Mesenchymal stem cell (in vitro differentiated cells and primary cell): ENCODE results near the gene RABGAP1L.
"Not testable (repeated sequence)": the region's sequence is repeated elsewhere in the genome, so short reads cannot be mapped to it uniquely, and the experiment has no call there.

Experiments used
- DNase-seq: peaks from one replicate; pipeline ENCODE4 v3.0.0-alpha.2; 2013
- H2AFZ ChIP-seq: one replicate; pipeline ENCODE4 v1.6.1; 2013; ENCODE audit warnings: low read depth, mild to moderate bottlenecking, control low read depth, inconsistent platforms, low read length, moderate library complexity
- H2AK5ac ChIP-seq: 2 replicates; pipeline ENCODE4 v1.6.1; 2013; ENCODE audit warnings: low read length, moderate library complexity, mild to moderate bottlenecking, inconsistent platforms; ENCODE audit not compliant: severe bottlenecking
- H2BK120ac ChIP-seq: one replicate; pipeline ENCODE4 v1.6.1; 2013; ENCODE audit warnings: low read depth, mild to moderate bottlenecking, inconsistent platforms, low read length, moderate library complexity
- H2BK12ac ChIP-seq, 2 experiments: one replicate each; pipeline ENCODE4 v1.6.1; 2013; ENCODE audit warnings: inconsistent platforms in 2 of 2, low read length in 2 of 2, mild to moderate bottlenecking in 2 of 2, moderate library complexity in 2 of 2, control low read depth in 1 of 2
- H2BK15ac ChIP-seq: one replicate; pipeline ENCODE4 v1.6.1; 2013; ENCODE audit warnings: mild to moderate bottlenecking, low read depth, inconsistent platforms; ENCODE audit not compliant: poor library complexity, severe bottlenecking
- H2BK5ac ChIP-seq: 2 replicates; pipeline ENCODE4 v1.6.1; 2013; ENCODE audit warnings: low read depth, mild to moderate bottlenecking, low read length, control low read depth, inconsistent platforms; ENCODE audit not compliant: poor library complexity, severe bottlenecking
- H3K14ac ChIP-seq, 2 experiments: one replicate each; pipeline ENCODE4 v1.6.1; 2013; ENCODE audit warnings: inconsistent platforms in 2 of 2, low read length in 2 of 2, control low read depth in 1 of 2, mild to moderate bottlenecking in 1 of 2, moderate library complexity in 1 of 2
- H3K18ac ChIP-seq, 2 experiments: one replicate each; pipeline ENCODE4 v1.6.1; 2013; ENCODE audit warnings: inconsistent platforms in 2 of 2, low read length in 2 of 2, control low read depth in 1 of 2, low read depth in 1 of 2, mild to moderate bottlenecking in 1 of 2
- H3K23ac ChIP-seq, 2 experiments: one replicate each; pipeline ENCODE4 v1.6.1; 2013; ENCODE audit warnings: inconsistent platforms in 2 of 2, low read length in 2 of 2, mild to moderate bottlenecking in 2 of 2, moderate library complexity in 2 of 2, control low read depth in 1 of 2
- H3K27ac ChIP-seq: 2 replicates; pipeline ENCODE4 v1.5.1; 2013; ENCODE audit warnings: mild to moderate bottlenecking, moderate library complexity, low read length, control low read depth, inconsistent platforms; ENCODE audit not compliant: poor library complexity, severe bottlenecking
- H3K27me3 ChIP-seq, 2 experiments: 2 replicates each; pipeline versions ENCODE4 v1.6.1 to v1.7.0; 2013; ENCODE audit warnings: low read length in 2 of 2, mild to moderate bottlenecking in 2 of 2, moderate library complexity in 2 of 2, control low read depth in 1 of 2, inconsistent platforms in 1 of 2; ENCODE audit not compliant: control insufficient read depth in 1 of 2, insufficient read depth in 1 of 2
- H3K36me3 ChIP-seq, 2 experiments: 2 replicates each; pipeline versions ENCODE4 v1.6.1 to v1.7.0; 2013; ENCODE audit warnings: low read length in 2 of 2, control low read depth in 1 of 2, inconsistent platforms in 1 of 2, low read depth in 1 of 2, mild to moderate bottlenecking in 1 of 2; ENCODE audit not compliant: insufficient read depth in 2 of 2, control insufficient read depth in 1 of 2
- H3K4ac ChIP-seq, 2 experiments: one replicate each; pipeline ENCODE4 v1.6.1; 2013; ENCODE audit warnings: inconsistent platforms in 2 of 2, low read length in 2 of 2, mild to moderate bottlenecking in 2 of 2, moderate library complexity in 2 of 2, control low read depth in 1 of 2, low read depth in 1 of 2
- H3K4me1 ChIP-seq: 2 replicates; pipeline ENCODE4 v1.6.1; 2013; ENCODE audit warnings: low read depth, low read length, control low read depth; ENCODE audit not compliant: control insufficient read depth, insufficient read depth
- H3K4me2 ChIP-seq: 2 replicates; pipeline ENCODE4 v1.6.1; 2013; ENCODE audit warnings: low read length, mild to moderate bottlenecking, inconsistent platforms; ENCODE audit not compliant: poor library complexity, severe bottlenecking
- H3K4me3 ChIP-seq, 2 experiments: 2 replicates each; pipeline versions ENCODE4 v1.5.1 to v1.7.0; 2013; ENCODE audit warnings: low read length in 2 of 2, mild to moderate bottlenecking in 2 of 2, control low read depth in 1 of 2, low read depth in 1 of 2; ENCODE audit not compliant: insufficient read depth in 1 of 2
- H3K79me1 ChIP-seq: replicated peaks from 2 replicates; pipeline ENCODE4 v1.6.1; 2013; ENCODE audit warnings: mild to moderate bottlenecking, control low read depth, low read length, inconsistent platforms; ENCODE audit not compliant: poor library complexity, severe bottlenecking
- H3K9ac ChIP-seq: 2 replicates; pipeline ENCODE4 v1.7.0; 2013; ENCODE audit warnings: mild to moderate bottlenecking, low read length, moderate library complexity
- H3K9me3 ChIP-seq: 2 replicates; pipeline ENCODE4 v1.7.0; 2013; ENCODE audit warnings: mild to moderate bottlenecking, low read length; ENCODE audit not compliant: control insufficient read depth
- H4K8ac ChIP-seq: one replicate; pipeline ENCODE4 v1.6.1; 2013; ENCODE audit warnings: inconsistent platforms, mild to moderate bottlenecking, low read length, moderate library complexity
- H4K91ac ChIP-seq: one replicate; pipeline ENCODE4 v1.6.1; 2013; ENCODE audit warnings: mild to moderate bottlenecking, low read length, inconsistent platforms
- WGBS: methylation state at CpG from one replicate; pipeline ENCODE4 v1.1.7; 2013; ENCODE audit warnings: mixed read lengths; 5-methylcytosine and 5-hydroxymethylcytosine counted together

The RABGAP1L gene

DNA sequence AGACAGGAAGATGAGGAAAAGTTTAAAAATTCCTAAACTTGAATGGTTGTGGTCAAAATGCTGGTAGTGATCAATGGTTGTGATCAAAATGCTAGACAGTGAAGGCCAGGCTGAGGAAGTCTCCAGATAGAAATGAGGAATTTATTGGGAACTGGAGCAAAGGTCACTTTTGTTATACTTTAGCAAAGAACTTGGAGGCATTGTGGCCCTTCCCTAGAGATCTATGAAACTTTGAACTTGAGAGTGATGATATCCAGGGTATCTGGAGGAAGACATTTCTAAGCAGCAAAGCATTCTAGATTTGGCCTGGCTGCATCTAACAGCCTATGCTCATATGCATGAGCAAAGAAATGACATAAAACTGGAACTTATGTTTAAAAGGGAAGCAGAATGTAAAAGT is 35.5 kb upstream of the RABGAP1L start:
- Histone ChIP-seq H3K4me3 (no peak overlapping the region), H4K91ac (no peak overlapping the region), H3K23ac (no peak overlapping the region), H3K9me3 (peaks cover 10% of the 10 kb centered on the region), H3K36me3 (no peaks in the 10 kb centered on the region), H2BK5ac (no peak overlapping the region), H2BK15ac (no peak overlapping the region), H2BK12ac (no peak overlapping the region), H3K27ac (no peak overlapping the region), H2BK120ac (no peak overlapping the region), H3K4me2 (no peak overlapping the region), H3K4me1 (no peaks in the 10 kb centered on the region), H3K9ac (no peak overlapping the region), H2AK5ac (no peak overlapping the region), H3K27me3 (no peaks in the 10 kb centered on the region), H3K18ac (no peak overlapping the region), H3K79me1 (no peaks in the 10 kb centered on the region), H3K14ac (no peak overlapping the region), H2AFZ (no peak overlapping the region), H3K4ac (no peak overlapping the region), H4K8ac (no peak overlapping the region)
- no peak for DNase-seq

- H3K4ac ChIP-seq, H4K8ac ChIP-seq, H3K4me2 ChIP-seq, H2AFZ ChIP-seq, H2BK5ac ChIP-seq, H3K23ac ChIP-seq, H3K9ac ChIP-seq, H2BK15ac ChIP-seq, H3K79me1 ChIP-seq, H2AK5ac ChIP-seq, H3K18ac ChIP-seq, H4K91ac ChIP-seq, DNase-seq, H3K27me3 ChIP-seq, H3K4me1 ChIP-seq, H3K14ac ChIP-seq, H3K27ac ChIP-seq, H2BK120ac ChIP-seq, H2BK12ac ChIP-seq, H3K4me3 ChIP-seq, H3K36me3 ChIP-seq: not testable (repeated sequence)
- H3K9me3 ChIP-seq: peaks cover 15% of the 10 kb centered on the region
- WGBS: 8% methylated on average over 1 of the region's 1 CpG
These were observed 32.1 kb upstream of the RABGAP1L start for GRCh38 chr1:174127176-174127575.

GRCh38 chr1:174131032-174131638 is 28.2 kb upstream of the RABGAP1L start:
- Histone ChIP-seq H3K27ac (no peak overlapping the region), H2BK12ac (no peak overlapping the region), H3K4me3 (no peak overlapping the region), H3K4me2 (no peak overlapping the region), H4K91ac (no peak overlapping the region), H3K4ac (no peak overlapping the region), H2BK120ac (no peak overlapping the region), H3K79me1 (no peaks in the 10 kb centered on the region), H3K4me1 (peaks cover 2% of the 10 kb centered on the region), H3K9ac (no peak overlapping the region), H3K36me3 (no peaks in the 10 kb centered on the region), H3K27me3 (no peaks in the 10 kb centered on the region), H2AK5ac (no peak overlapping the region), H3K14ac (no peak overlapping the region), H3K18ac (no peak overlapping the region), H2BK15ac (no peak overlapping the region), H4K8ac (no peak overlapping the region), H3K23ac (no peak overlapping the region), H2AFZ (no peak overlapping the region), H2BK5ac (no peak overlapping the region), H3K9me3 (peaks cover 8% of the 10 kb centered on the region)
- no peak for DNase-seq
- WGBS: 66% methylated on average over 6 of the region's 6 CpGs

- Histone ChIP-seq H3K23ac (no peak overlapping the region), H3K27ac (no peak overlapping the region), H3K36me3 (no peaks in the 10 kb centered on the region), H3K9me3 (peaks cover 8% of the 10 kb centered on the region), H2BK5ac (no peak overlapping the region), H3K4me1 (peaks cover 2% of the 10 kb centered on the region), H3K18ac (no peak overlapping the region), H3K4ac (no peak overlapping the region), H3K4me3 (no peak overlapping the region), H2BK15ac (no peak overlapping the region), H3K27me3 (no peaks in the 10 kb centered on the region), H2BK120ac (no peak overlapping the region), H4K91ac (no peak overlapping the region), H2BK12ac (no peak overlapping the region), H3K79me1 (no peaks in the 10 kb centered on the region), H3K9ac (no peak overlapping the region), H2AK5ac (no peak overlapping the region), H2AFZ (no peak overlapping the region), H3K14ac (no peak overlapping the region), H4K8ac (no peak overlapping the region), H3K4me2 (no peak overlapping the region)
- no peak for DNase-seq
- WGBS: 100% methylated on average over 2 of the region's 3 CpGs
These were observed 25.2 kb upstream of the RABGAP1L start for GRCh38 chr1:174134003-174134659.
